ENCODE data around the gene ZRSR2.

Gene ZRSR2

GRCh38 chrX:15854080-15854655, 63.9 kb downstream of the ZRSR2 start:
- no peak for DNase-seq (ENCODE audit: low read depth)

- DNase-seq (ENCODE audit: low read depth) = peak; percentile 96
Measured at GRCh38 chrX:15854712-15855567, 64.7 kb downstream of the ZRSR2 start, which contains the start of gene AP1S2. AP1S2 (minus strand) TSS chrX:15854813; CDS start chrX:15852524, 2,289 bp downstream.

GRCh38 chrX:15855568-15856221, 65.4 kb downstream of the ZRSR2 start:
- no peak for DNase-seq (ENCODE audit: low read depth)

- DNase-seq (ENCODE audit: low read depth) = no peak
Measured at GRCh38 chrX:15856222-15856587, 65.9 kb downstream of the ZRSR2 start.

- no peak for DNase-seq (ENCODE audit: low read depth)
Measured at GRCh38 chrX:15856636-15857035, 66.4 kb downstream of the ZRSR2 start.

- no peak for DNase-seq (ENCODE audit: low read depth)
Measured at GRCh38 chrX:15858051-15858450, 67.8 kb downstream of the ZRSR2 start.

- no peak for DNase-seq (ENCODE audit: low read depth)
Measured at GRCh38 chrX:15860921-15861320, 70.6 kb downstream of the ZRSR2 start.

GRCh38 chrX:15864023-15864422, 73.7 kb downstream of the ZRSR2 start:
- DNase-seq (ENCODE audit: low read depth) = no peak

- DNase-seq (ENCODE audit: low read depth) = no peak
Measured at GRCh38 chrX:15864629-15865028, 74.3 kb downstream of the ZRSR2 start.

- no peak for DNase-seq (ENCODE audit: low read depth)
Measured at GRCh38 chrX:15866147-15866546, 75.9 kb downstream of the ZRSR2 start.

- no peak for DNase-seq (ENCODE audit: low read depth)
Measured at GRCh38 chrX:15869695-15870094, 79.4 kb downstream of the ZRSR2 start.

- DNase-seq (ENCODE audit: low read depth) = no peak
Measured at GRCh38 chrX:15870310-15870709, 80.0 kb downstream of the ZRSR2 start.
